ENCODE data around the gene PTPRN2.

DNA sequence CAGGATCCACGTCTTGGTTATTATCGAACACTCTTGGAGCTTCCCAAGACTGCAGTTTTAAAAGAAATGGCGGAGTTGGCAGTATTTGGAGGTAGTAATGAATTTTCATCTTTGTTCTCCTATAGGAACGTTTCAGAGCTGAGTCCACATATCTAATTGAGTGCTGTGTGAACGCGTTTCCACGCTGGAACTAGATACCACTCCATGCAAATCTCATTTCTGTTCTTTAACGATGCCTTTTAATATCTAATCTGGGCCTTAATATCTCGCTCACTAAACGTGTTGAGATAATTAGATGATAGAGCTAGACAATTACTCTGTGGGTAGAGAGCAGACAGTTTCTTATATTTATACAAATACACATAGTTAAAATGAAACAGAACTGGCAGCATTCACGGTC, 727.2 kb downstream of the PTPRN2 start:
- TF ChIP-seq, protein P1, sequence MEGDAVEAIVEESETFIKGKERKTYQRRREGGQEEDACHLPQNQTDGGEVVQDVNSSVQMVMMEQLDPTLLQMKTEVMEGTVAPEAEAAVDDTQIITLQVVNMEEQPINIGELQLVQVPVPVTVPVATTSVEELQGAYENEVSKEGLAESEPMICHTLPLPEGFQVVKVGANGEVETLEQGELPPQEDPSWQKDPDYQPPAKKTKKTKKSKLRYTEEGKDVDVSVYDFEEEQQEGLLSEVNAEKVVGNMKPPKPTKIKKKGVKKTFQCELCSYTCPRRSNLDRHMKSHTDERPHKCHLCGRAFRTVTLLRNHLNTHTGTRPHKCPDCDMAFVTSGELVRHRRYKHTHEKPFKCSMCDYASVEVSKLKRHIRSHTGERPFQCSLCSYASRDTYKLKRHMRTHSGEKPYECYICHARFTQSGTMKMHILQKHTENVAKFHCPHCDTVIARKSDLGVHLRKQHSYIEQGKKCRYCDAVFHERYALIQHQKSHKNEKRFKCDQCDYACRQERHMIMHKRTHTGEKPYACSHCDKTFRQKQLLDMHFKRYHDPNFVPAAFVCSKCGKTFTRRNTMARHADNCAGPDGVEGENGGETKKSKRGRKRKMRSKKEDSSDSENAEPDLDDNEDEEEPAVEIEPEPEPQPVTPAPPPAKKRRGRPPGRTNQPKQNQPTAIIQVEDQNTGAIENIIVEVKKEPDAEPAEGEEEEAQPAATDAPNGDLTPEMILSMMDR (IDR thresholded peaks at IDR 0.05; ENCODE audit: extremely low read depth in 1 of 2, insufficient read depth in 1 of 2, low read depth in 1 of 2, low read length in 2 of 2), result no peak
- TF ChIP-seq, protein P2, sequence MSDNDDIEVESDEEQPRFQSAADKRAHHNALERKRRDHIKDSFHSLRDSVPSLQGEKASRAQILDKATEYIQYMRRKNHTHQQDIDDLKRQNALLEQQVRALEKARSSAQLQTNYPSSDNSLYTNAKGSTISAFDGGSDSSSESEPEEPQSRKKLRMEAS (IDR thresholded peaks at IDR 0.05; ENCODE audit: insufficient read depth, insufficient read length), result no peak
- TF ChIP-seq POLR2A (IDR thresholded peaks at IDR 0.05; ENCODE audit: low read depth, low read length), result no peak
- TF ChIP-seq JUN (IDR thresholded peaks at IDR 0.05; ENCODE audit: borderline replicate concordance, insufficient read depth, insufficient read length, low read depth), result no peak
- no peak for TF ChIP-seq EZH2 (IDR thresholded peaks at IDR 0.05; ENCODE audit: borderline replicate concordance, low read depth, low read length, severe bottlenecking)

Data from endothelial cell of umbilical vein (primary cell).